HG03064 (cell line): ENCODE results near the gene IST1.

Experiments
- ATAC-seq: cut with Tn5 transposase; IDR thresholded peaks from one replicate; pipeline ENCODE4 v1.9.1; 2021; ENCODE audit warnings: low read depth; ENCODE audit not compliant: unreplicated experiment

The IST1 gene

DNA sequence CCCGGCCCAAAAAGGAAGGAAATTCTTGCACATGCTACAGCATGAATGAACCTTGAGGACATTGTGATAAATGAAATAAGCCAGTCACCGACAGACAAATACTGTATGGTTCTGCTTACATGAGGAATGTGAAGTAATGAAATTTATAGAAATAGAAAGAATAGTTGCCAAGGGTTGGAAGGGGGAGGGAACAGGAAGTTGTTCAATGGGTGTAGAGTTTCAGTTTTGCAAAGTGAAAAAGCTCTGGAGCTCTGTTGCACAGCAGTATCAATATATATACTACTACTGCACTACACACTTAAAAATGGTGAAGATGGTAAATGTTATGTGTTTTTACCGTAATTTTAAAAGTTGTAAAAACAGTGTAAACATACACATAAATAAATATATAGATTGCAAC lies 61.2 kb downstream of the IST1 start:
- ATAC-seq, result no peak

GRCh38 chr16:71961066-71962039 lies 66.0 kb downstream of the IST1 start:
- ATAC-seq, result peak; percentile 69

GRCh38 chr16:71963125-71963875 lies 68.0 kb downstream of the IST1 start:
- no peak for ATAC-seq

DNA sequence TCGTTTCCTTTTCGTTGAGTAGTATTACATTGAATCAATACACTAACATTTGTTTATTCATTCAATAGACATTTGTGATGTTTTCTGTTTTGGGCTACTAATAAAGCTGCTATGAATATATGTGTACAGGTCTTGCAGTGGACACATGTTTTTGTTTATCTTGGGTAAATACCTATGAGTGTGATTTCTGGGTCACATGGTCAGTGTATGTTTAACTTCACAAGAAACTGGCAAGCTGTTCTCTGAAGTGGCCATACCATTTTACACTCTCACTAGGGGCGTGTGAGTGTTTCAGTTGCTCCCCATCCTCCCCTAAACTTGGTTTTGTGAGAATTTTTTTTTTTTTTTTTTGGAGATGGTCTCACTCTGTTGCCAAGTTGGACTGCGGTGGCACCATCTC lies 69.9 kb downstream of the IST1 start:
- ATAC-seq, result no peak

GRCh38 chr16:71966932-71967331 lies 71.6 kb downstream of the IST1 start:
- no peak for ATAC-seq

- ATAC-seq, result no peak
Measured at GRCh38 chr16:71969353-71969752, 74.0 kb downstream of the IST1 start.

GRCh38 chr16:71971571-71971970 lies 76.2 kb downstream of the IST1 start:
- ATAC-seq, result no peak

- no peak for ATAC-seq
Measured at GRCh38 chr16:71972356-71972755, 77.0 kb downstream of the IST1 start.

DNA sequence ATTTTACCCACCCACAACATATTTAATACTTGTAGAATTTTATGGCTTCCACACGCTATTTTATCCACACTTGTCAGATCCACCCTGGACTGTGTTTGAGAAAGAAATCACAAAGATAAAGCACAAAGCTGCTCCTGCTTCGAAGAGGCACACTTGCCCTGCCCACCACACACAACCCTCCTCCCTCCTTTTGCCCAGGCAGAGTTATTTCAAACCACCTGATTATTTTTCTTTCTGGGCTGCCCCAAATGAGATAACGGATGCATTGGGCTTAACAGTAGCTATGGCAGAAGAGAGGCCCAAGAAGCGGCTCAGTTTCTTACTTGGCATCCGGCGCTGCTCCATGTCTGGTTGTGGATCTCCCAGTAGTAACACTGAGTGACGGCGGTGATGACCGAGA lies 77.7 kb downstream of the IST1 start:
- no peak for ATAC-seq

DNA sequence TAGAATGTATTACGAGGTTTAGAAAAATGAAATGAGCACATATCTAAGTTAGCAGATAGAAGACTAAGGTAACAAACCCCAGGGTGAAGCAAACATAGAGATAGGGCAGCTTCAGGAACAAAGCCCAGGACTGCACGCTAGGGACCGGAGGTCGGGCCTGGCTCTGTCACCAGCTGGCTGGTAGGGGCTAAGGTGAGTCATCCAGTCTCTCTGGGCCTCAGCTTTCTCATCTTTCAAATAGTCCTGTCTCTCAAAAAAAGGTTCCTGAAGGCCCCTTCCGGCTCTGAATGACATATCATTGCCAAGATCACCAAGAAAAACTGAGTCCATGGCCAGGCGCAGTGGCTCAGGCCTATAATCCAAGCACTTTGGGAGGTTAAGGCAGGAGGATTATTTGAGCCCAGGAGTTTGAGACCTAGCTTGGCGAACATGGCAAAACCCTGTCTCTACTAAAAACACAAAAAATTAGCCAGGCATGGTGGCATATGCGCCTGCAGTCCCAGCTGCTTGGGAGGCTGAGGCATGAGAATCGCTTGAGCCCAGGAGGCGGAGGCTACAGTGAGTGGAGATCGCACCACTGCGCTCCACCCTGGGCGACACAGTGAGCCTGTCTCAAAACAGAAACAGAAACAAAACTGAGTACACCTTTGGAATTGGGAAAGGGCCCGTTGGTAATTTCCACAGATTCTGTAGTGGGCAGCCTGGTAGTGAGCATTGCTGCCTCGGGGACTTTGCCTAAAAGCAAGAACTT lies 78.9 kb downstream of the IST1 start:
- ATAC-seq, result no peak
